ENCODE results near the gene ZBP1.

DNA sequence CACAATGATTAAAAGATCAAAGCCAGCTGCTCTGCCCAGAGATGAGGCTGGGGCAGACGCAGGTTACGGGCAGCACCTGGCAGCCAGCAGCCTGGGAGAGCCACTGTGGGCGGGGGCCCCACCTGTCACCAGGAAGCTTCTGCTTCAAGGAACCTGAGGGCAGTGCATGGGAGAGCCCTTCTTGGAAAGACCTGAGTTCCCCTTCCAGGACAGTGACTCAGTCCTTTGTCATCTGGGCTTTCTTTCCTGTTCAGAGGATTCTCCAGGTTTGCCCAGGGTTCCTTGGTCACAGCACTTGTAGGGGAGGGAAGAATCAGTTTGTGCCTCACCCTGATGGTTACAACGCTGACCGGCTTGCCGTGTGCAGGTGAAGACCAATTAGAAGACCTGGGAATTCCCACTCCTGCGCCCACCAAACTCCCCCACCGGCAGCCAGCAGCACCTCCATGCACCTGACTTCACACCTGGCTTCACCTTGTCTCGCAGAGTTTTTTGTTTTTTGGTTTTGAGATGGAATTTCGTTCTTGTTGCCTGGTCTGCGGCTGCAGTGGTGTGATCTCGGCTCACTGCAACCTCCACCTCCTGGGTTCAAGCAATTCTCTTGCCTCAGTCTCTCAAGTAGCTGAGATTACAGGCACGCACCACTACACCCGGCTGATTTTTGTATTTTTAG lies 2.0 kb downstream of the ZBP1 start:
- TF ChIP-seq POLR2AphosphoS5 (IDR thresholded peaks at IDR 0.05; ENCODE audit: borderline replicate concordance, low read depth, low read length) (no peak), EZH2 (IDR thresholded peaks at IDR 0.05) (no peak)

Measured in SK-N-MC (cell line).